ENCODE results near the gene ANXA3.
A peak's percentile ranks its signal among the peaks of the same experiment; 100 is the strongest.

Gene ANXA3

GRCh38 chr4:78644744-78645330 is 93.3 kb downstream of the ANXA3 start:
- DNase-seq (ENCODE audit: low read depth), result peak; percentile 18

- DNase-seq (ENCODE audit: low read depth), result no peak
These were observed 94.5 kb downstream of the ANXA3 start for GRCh38 chr4:78645853-78646757.

GRCh38 chr4:78647272-78647671 is 95.7 kb downstream of the ANXA3 start:
- DNase-seq (ENCODE audit: low read depth), result no peak

- no peak for DNase-seq (ENCODE audit: low read depth)
These were observed 97.2 kb downstream of the ANXA3 start for GRCh38 chr4:78648640-78649363.

- DNase-seq (ENCODE audit: low read depth), result no peak
These were observed 98.8 kb downstream of the ANXA3 start for GRCh38 chr4:78650106-78651024.

- no peak for DNase-seq (ENCODE audit: low read depth)
These were observed 99.8 kb downstream of the ANXA3 start for GRCh38 chr4:78651250-78651860.

- DNase-seq (ENCODE audit: low read depth), result no peak
These were observed 100.8 kb downstream of the ANXA3 start for GRCh38 chr4:78652282-78652876.

GRCh38 chr4:78653655-78654054 is 102.1 kb downstream of the ANXA3 start:
- no peak for DNase-seq (ENCODE audit: low read depth)

- no peak for DNase-seq (ENCODE audit: low read depth)
These were observed 103.2 kb downstream of the ANXA3 start for GRCh38 chr4:78654807-78655206.

GRCh38 chr4:78656968-78657445 is 105.4 kb downstream of the ANXA3 start:
- DNase-seq (ENCODE audit: low read depth), result no peak

- DNase-seq (ENCODE audit: low read depth), result no peak
These were observed 107.7 kb downstream of the ANXA3 start for GRCh38 chr4:78659264-78659663.

- no peak for DNase-seq (ENCODE audit: low read depth)
These were observed 108.1 kb downstream of the ANXA3 start for GRCh38 chr4:78659665-78660064.
